Stimulated activated naive CD4-positive, alpha-beta T cell (primary cell): Measurements from ENCODE around the gene ECHDC3.
"Not testable (repeated sequence)": the region's sequence is repeated elsewhere in the genome, so short reads cannot be mapped to it uniquely, and the experiment has no call there.

Experiments
- DNase-seq, 6 experiments: peaks; one replicate each; lab custom pipeline; 2025; lab: John Stamatoyannopoulos, UW

The ECHDC3 gene, protein sequence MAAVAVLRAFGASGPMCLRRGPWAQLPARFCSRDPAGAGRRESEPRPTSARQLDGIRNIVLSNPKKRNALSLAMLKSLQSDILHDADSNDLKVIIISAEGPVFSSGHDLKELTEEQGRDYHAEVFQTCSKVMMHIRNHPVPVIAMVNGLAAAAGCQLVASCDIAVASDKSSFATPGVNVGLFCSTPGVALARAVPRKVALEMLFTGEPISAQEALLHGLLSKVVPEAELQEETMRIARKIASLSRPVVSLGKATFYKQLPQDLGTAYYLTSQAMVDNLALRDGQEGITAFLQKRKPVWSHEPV

DNA sequence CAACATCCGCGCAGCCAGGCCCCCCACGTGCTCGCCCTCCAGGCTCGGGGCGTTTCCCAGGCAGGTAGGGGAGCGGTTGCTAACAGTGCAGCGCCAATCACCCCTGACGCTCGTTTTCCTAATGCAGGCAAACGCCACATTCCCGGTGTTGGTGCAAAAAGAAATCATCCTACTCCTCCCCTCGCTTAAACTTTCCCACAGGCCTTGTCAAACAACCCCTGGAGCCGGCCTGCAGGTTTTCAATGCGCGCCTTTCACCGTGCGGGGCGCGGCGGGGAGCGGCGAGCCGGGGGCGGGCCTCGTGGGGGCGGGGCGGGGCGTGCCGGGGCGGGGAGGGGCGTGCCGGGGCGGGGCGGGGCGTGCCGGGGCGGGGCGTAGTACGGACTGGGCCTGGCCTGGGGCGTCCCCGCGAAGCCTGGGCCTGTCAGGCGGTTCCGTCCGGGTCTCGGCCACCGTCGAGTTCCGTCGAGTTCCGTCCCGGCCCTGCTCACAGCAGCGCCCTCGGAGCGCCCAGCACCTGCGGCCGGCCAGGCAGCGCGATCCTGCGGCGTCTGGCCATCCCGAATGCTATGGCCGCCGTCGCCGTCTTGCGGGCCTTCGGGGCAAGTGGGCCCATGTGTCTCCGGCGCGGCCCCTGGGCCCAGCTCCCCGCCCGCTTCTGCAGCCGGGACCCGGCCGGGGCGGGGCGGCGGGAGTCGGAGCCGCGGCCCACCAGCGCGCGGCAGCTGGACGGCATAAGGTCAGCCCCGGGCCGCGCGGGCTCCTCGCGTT lies at the start of gene ECHDC3:
ECHDC3 (plus strand) TSS at position 374 of the 770 bp plus-strand sequence; CDS start at position 569, 195 bp downstream.
- DNase-seq: peak; percentile 28 to 73 (median 54)

DNA sequence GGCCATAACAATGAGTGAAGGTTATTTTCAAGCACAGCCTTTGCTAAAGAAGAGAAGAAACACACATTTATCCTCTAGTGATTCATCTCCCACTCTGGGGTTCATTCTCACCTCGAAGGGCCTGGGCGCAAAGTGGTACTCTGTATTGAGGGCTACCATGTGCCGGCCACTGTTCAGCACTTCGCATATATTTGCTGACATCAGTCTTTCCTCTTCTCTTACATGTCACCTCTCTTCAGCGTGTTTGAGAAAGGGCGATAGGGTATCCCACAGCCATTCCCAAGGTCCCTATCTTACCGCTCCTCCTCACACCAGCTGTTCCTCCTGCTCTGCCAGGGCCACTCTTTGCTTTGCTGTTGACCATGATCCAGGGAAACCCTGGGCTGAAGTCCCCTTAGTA lies 48.8 kb upstream of the ECHDC3 start:
- no peak for DNase-seq

DNA sequence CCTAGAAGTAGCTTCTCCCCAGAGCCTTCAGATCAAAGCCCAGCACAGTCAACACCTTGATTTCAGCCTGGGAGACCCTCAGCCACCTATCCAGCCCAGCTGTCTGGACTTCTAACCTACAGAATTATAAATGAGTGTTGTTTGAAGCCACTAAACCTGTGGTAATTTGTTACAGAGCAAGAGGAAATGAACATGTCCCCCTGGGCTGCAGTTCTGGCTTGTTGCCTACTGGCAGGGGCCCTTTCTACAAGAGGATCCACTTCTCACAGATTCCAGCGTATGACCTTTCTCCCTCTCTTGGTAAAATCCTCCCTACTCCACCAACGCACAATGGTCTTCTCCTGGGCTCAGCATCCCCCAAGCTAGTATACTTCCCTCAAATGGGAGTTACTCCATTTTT lies 46.4 kb upstream of the ECHDC3 start:
- no peak for DNase-seq

DNA sequence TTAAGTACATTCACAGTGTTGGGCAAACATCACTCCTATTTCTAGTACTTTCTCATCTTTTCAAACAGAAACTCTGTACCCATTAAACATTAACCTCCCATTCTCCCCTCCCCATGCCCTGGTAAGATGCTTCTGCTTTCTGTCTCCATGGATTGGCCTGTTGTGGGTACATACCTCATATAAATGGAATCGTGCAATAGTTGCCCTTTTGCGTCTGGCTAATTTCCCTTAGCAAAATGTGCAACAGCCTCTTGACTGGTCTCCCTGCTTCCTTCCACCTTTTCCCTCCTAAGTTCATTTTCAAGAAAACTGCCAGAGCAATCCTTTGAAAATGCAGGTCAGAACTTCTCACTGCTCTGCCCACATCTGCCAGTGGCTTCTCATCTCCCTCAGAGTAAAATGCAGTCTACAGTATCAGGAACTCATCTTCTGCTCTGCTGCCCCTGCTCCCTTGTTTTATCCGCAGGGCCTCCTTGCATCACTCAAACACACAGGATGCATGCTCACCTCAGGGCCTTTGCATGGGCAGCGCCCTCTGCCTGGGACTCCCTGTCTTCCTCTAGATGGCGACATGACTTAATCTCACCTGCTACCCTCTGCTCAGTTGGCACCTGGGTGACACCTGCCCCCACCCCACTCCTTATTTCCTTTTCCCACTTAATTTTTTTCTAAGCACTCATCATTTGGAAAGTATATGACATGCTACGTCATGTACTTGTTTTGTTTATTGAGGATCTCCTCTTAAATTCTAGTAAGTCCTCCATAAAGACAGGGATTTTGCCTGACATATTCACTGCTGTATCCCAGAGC lies 44.3 kb upstream of the ECHDC3 start:
- DNase-seq: no peak

DNA sequence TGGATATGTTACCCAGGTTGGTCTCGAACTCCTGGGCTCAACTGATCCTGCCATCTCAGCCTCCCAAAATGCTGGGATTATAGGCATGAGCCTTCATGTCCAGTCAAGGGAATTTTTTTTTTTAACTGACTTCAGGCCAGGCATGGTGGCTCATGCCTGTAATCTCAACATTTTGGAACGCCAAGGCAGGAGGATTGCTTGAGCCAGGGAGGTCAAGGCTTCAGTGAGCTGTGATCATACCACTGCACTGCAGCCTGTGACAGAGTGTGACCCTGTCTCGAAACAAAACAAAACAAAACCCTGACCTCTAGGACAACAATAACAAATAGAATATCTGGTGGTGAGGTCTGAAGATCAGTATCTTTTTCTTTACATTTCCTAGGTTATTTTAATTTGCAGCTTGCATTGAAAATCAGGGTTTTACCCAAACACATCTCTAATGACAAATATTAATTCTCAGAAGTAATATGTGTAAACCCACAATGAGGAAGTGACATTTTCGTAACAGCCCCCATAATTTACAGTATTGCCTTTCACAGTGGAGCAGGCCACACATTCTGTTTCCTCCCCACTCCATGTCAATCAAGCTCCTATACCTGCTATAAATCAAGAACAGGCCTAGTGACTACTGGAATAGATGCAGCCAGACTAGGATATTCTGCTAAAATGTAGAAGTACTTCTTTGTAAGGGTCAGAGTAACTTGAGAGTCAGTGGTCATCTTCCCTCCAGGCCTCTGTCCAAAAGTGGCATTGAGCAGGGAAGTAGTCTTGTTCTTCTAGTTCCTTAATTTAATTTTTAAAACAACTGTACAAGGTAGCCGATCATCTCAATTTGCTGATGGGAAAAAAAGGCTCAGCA lies 43.3 kb upstream of the ECHDC3 start:
- DNase-seq: no peak

DNA sequence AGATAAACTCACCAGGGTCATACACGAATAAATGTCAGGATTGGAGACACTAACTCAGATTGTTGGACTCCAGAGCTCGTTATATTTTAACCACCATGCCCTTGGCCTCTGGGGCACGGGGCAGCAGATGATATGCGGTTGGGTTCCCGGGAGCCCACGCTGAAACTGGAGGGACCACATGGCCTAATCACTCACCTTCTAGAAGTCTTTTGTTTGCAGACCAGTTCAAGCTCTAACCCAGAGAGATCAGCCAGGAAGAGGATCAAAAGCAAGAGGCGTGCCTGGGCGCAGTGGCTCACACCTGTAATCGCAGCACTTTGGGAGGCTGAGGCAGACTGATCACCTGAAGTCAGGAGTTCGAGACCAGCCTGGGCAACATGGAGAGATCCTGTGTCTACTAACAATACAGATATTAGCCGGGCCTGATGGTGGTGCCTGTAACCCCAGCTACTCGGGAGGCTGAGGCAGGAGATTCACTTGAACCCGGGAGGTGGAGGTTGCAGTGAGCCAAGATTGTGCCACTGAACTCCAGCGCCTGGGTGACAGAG lies 42.6 kb upstream of the ECHDC3 start:
- DNase-seq: no peak

DNA sequence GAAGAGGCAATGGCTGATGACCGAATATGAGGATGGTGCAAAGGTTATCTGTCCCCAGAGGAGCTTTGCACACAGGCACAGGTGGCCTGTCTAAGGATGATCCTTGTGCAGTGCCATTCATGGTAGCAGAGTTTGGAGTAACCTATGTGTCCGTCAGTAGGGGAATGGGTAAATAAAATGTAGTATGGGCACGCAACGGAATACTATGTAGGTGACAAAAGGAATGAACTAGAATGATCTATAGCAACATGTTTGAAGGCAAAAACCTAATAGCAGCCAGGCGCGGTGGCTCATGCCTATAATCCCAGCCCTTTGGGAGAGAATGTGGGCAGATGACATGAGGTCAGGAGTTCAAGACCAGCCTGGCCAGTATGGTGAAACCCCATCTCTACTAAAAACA lies 41.6 kb upstream of the ECHDC3 start:
- no peak for DNase-seq

DNA sequence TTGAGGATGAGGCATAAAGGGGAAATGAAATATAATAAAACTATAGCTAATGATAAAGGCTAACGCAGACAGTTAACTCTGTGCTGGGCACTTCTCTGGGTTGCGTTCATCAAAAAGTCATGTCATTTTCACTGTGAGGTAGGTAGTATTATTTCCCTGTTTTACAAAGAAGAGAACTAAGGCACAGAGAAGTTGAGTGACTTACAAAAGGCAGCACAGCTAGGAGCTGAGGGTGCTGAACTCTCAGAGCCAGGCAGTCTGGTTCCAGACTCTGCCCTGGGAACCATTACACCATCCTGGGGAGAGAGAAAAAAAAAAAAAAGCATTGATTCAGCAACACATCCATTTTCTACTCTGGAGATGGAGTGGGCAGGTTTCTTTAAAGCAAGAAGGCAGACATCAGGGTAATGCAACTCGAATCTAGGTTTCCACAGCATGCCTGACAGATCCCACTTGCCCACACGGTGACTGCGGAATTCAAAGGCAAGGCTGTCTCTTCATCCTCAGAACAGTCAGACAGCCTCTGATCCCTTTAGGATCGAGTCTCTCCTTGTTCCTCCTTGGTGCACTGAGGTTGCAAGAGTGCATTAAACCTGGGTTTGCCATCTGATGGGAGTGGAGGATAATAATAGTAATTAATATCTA lies 40.6 kb upstream of the ECHDC3 start:
- no peak for DNase-seq

DNA sequence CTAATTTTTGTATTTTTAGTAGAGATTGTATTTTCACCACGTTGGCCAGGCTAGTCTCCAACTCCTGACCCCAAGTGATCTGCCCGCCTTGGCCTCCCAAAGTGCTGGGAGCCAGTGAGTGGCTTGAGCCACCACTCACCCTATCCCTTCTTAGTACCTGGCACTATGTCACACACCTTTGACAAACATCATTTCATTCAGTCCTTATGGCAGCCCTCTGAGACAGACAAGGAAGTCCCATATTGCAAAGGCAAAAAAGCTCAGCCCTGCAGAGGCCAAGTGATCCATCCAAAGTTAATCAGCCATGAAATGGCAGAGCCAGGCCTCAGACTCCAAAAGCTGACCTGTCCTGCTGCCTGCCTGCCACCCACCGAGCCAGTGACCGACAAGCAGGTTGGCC lies 39.9 kb upstream of the ECHDC3 start:
- no peak for DNase-seq

DNA sequence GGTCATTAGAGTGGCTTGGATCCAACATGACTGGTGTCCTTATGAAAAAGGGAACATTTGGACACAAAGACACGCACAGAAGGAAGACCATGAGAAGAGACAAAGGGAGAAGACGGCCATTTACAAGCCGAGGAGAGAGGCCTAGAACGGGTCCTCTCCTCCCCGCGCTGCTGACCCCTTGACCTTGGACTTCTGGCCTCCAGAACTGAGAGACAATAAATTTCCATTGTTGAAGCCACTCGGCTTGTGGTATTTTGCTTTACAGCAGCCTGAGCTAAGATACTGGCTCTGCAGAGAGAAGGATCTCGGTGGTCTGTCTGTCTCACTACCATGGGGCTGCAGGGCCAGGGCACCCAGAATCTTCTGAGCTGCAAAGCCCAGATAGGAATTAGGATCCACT lies 38.1 kb upstream of the ECHDC3 start:
- DNase-seq: no peak

DNA sequence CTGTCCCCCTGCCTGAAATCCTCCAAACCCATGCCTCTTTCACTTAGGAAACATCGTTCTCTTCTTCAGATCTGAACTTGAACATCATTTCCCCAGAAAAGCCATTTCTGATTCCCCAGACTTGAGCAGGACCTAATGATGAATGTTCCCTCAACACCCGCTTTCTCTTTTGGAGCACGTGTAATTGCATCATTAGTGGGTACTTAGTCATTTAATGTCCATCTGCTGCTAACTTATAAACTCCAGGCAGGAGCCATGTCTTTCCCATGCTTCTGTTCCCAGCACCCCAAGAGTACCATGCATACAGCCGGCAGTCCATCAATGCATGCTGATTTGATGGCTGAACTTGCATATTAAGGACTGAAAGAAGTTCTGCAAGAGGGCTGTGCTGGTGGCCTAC lies 36.5 kb upstream of the ECHDC3 start:
- DNase-seq: no peak

DNA sequence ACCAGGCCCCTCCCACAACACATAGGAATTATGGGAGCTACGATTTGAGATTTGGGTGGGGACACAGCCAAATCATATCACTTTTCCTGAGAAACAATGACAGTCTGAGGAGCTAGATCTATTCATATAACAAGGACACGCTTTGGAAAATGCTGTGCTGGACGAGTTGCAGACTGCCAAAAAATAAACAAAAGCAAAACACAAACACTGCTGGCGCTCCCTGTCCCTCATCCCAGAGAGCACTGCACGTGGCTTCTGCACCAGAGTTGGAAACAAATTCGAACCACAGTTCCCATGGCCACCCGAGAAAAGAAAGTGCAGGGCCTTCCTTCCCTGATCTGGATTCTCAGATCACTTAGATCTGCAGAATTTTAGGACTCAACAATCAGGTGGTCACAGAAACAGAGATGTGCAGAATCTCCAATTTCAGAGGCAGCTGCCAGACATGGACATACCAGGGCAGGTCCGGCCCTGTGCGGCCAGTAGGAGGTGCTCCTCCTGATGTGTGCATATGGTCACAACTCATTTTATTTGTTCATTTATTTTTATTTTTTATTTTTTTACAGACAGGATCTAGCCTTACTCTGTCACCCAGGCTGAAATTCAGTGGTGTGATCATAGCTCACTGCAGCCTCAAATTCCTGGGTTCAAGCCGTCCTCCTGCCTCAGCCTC lies 35.2 kb upstream of the ECHDC3 start:
- no peak for DNase-seq

DNA sequence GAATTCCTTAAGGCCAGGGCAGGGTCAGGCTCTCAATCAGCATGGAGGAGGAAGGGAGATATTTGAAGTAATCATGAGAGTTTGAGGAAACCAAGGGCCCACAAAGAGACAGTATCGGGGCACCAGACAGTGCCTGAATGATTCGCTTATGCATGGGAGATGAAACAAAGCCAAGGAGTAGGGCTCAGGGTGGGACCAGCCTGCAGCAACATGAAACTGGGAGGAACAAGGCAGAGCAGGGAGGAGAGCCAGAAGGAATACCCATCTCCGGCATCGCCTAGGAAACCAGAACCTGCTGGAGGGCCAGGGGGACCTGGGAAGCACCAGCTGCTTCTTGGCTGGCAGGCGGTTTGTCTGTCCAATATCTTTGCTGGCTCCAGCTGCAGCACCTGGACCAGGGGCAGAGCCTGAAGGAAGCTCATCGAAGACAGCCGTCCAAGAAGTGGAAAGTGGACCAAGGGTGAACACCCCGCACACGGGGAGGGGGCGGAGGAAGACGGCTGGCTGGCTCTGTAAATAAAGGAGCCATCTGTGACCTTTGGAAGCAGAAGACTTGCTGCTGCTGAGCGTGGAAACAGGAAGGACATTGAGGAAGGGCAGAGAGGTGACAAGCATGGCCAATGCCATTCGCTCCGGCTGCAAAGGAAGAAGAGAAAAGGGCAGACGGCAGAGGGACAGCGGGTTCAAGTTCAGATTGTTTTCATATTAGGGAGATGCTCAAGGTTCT lies 34.4 kb upstream of the ECHDC3 start:
- no peak for DNase-seq

DNA sequence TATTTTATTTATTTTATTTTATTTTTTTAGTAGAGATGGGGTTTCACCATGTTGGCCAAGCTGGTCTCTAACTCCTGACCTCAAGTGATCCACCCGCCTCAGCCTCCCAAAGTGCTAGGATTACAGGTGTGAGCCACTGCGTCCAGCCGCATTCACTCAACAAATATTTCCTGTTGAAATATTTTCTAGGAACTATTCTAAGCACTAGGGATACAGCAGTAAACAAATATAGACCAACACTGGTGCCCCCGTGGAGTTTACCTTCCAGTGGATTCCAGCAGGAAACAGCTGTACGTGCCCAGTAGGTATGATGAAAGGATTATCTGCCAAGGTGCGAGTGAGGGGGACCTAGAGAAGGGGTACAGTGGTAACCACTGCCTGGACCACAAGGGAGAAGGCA lies 33.4 kb upstream of the ECHDC3 start:
- DNase-seq: not testable (repeated sequence)

DNA sequence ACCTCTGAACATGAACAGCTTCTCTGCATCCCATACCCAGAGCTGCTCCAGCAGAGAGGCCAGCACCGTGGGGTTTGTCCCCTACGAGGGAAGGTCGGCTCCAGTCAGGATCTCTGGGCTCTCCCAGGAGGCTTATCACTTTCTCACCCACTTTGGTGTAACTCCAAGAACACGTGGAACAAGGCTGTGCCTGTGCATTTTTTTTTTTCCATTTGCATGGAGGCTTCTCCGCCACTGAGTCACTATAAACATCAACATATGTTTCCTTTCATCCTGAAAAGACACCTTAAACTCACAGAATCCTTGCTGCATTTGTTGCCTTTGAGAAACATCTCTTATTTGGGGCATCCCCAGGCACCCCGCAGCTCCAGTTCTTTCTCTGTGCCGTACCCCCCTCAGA lies 29.4 kb upstream of the ECHDC3 start:
- no peak for DNase-seq

DNA sequence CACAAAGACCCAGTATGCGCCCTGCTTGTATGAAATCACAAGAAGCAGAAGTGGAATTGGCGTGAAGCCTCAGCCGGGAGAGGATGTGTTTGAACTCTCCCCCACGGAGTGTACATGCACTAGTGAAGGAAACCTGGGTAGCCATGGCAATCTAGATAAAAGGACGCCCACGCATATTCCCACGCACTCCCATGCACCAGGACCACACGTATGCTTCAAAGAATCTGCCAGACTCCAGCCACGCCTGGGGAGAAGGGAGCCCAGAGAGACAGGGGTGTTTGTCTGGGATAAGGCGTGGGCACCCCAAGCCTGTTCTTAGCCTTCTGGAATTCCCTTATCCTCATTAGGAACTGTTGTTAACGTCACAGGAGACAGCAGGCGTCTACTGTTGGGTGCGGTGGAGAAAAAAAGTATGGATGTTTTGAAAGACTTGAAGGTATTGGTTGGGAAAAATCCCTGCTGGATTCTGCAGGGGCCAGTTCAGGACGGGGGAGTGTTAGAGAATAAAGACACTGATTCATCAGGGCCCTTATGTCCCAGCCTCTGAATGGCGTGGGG lies 28.9 kb upstream of the ECHDC3 start:
- no peak for DNase-seq

DNA sequence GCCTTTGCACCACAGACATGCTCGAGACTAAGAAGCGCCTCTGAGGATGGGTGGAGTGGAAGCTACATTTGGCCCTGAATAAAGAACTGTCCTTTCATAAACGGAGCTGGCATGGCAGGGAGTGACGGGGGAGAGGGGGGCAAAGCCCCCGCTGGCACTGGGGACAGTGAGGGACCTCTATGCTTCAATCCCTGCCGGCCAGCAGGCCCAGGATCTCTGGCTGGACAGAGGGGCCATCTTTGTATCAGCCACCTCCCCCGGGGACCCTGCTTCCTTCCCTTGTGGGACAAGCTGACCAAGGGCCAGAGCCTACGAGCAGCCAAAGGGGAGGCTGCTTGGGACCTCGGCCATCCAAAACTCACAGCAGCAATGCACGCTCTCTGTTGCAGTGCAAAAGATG lies 28.2 kb upstream of the ECHDC3 start:
- DNase-seq: no peak

DNA sequence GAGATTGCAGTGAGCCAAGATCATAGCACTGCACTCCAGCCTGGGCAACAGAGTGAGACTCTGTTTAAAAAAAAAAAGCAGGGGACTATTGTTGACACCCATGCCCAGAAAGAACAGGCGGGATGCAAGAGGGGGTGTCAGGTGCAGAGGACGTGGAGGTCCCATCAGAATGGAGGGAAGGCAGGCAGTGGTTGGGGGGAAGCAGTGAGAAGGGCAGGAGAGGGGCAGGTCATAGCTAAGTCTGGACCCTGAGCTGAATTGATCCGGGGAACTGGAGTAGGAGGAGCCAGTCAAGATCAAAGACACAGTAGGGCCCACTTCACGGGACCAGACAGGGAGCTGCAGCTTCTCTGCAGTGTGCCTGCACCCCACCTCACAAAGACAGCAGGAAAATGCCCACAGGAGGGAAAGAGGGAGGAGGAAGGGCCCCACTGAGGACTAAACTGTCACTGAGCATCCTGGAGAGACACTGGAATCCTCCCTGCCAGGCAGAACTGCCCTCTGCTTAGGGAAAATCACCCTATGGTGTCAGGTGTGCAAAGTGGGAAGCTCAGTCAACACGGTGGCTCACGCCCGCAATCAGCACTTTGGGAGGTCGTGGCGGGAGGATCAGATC lies 27.3 kb upstream of the ECHDC3 start:
- no peak for DNase-seq
